IPS DF 4.7 (cell line): ENCODE results near the gene HMGXB4.
A peak's percentile ranks its signal among the peaks of the same experiment; 100 is the strongest.
"Not testable (repeated sequence)": the region's sequence is repeated elsewhere in the genome, so short reads cannot be mapped to it uniquely, and the experiment has no call there.

Source experiments
- DNase-seq: peaks from one replicate; pipeline ENCODE4 v3.0.0-alpha.2; 2013; ENCODE audit warnings: low spot score; ENCODE audit errors: extremely low read depth

HMGXB4 gene

GRCh38 chr22:35257321-35258190 is at the start of gene HMGXB4:
Gene HMGXB4 (plus strand): TSS chr22:35257493. CDS start chr22:35262391, 4,898 bp downstream.
- peak; percentile 64 for DNase-seq

DNA sequence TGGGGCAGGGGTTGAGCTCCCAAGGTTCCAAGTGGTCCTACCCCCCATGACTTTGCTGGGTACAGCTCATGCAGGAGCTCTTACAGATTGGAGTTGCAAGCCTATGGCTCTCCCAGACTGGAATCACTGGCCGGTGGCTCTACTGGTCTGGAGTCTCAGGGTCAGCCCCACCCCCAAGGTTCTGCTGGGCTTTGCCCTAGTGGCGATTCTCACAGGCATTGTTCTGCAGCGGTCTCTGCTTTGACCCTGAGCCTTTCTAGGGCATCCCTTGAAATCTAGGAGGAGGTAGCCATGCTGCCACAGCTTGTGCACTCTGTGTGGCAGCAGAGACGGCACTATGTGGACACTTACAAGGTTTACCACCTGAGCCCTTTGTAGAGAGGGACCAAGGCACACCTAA is 49.3 kb upstream of the HMGXB4 start:
- DNase-seq, result no peak

DNA sequence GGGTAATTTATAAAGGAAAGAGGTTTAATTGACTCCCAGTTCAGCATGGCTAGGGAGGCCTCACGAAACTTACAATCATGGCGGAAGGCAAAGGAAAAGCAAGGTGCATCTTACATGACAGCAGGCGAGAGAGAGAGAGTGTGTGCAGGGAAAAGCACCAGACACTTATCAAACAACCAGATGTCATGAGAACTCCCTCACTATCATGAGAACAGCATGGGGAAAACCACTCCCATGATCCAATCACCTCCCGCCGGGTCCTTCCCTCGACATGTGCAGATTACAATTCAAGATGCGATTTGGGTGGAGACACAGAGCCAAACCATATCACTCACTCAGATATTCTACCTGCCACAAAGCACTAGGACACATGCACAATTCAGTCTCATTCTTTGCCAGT is 48.1 kb upstream of the HMGXB4 start:
- no peak for DNase-seq

- DNase-seq, result no peak
Observed at GRCh38 chr22:35212009-35212408, 45.3 kb upstream of the HMGXB4 start.

DNA sequence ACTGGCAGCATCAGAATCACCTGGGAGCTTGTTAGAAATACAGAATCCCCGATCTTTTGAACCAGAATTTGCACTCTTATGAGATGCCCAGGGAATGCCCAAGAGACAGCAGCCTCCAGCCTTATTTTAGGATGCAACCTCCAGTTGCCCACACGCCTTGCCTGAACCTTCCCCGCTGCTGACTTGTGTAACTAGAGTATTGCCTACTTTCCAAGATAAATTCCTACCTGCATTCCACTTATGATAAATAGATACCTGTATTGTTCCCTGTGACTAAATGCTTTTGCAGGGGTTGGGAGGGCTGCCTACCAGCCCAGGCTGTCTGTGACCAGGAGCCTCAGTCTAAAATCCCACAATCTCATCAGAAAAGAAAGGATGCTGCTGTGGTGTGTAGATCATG is 44.3 kb upstream of the HMGXB4 start:
- no peak for DNase-seq

GRCh38 chr22:35214968-35215367 is 42.3 kb upstream of the HMGXB4 start:
- no peak for DNase-seq

GRCh38 chr22:35215993-35216392 is 41.3 kb upstream of the HMGXB4 start:
- no peak for DNase-seq

- DNase-seq, result no peak
Observed at GRCh38 chr22:35217527-35217926, 39.8 kb upstream of the HMGXB4 start.

GRCh38 chr22:35218079-35218478 is 39.2 kb upstream of the HMGXB4 start:
- DNase-seq, result no peak

DNA sequence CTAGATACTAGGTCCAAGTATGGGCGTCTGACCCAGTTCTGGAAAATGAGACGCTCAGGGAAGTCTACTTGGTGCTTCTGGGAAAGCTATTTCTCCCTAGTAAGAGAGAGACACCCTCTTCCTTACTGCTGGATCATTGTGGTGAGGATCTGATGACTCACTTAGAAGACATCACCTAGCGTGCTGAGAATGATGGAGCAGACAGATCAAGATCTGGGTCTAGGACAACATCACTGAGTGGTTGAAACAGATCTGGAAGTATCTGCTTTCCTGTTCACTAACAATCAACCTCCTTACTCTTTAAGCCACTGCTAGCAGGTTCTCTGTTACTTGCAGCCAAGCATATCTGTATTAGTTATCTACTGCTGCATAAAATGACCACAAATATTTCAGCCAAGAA is 38.3 kb upstream of the HMGXB4 start:
- DNase-seq, result no peak

- no peak for DNase-seq
Observed at GRCh38 chr22:35220221-35220620, 37.1 kb upstream of the HMGXB4 start.

DNA sequence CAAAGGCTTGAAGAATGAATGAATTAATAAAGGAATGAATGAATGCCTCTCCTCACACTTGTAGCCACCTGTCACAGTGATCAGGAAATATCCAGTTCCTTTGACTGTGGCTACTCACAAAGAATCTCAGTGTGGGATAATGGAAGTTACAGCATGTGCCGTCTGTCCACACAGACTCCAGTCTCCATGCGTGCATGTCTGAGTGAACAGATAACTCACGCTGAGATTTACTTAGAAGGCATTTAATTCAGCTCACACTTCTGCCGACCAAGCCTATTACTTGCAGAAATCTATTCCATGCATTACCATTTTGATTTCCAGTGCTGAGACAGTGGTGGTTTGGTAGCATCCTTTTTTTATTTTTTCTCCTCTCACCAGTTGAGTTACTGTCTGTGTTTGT is 32.3 kb upstream of the HMGXB4 start:
- DNase-seq, result no peak

GRCh38 chr22:35226958-35227647 is 30.2 kb upstream of the HMGXB4 start:
- DNase-seq, result no peak

GRCh38 chr22:35229865-35230264 is 27.4 kb upstream of the HMGXB4 start:
- DNase-seq, result no peak

- no peak for DNase-seq
Observed at GRCh38 chr22:35230417-35230816, 26.9 kb upstream of the HMGXB4 start.

GRCh38 chr22:35230839-35231584 is 26.3 kb upstream of the HMGXB4 start:
- no peak for DNase-seq

GRCh38 chr22:35231585-35232084 is 25.7 kb upstream of the HMGXB4 start:
- peak; percentile 68 for DNase-seq

DNA sequence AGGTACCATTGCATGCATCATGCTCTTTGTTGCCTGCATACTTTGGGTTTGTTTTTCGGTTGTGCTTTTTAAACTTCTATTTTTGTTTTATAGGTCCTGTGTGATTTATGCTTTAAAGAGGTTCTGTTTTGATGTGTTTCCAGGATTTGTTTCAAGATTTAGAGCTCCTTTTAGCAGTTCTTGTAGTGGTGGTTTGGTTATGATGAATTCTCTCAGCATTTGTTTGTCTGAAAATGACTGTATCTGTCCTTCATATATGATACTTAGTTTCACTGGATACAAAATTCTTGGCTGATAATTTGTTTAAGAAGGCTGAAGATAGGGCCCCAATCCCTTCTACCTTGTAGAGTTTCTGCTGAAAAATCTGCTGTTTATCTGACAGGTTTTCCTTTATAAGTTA is 18.5 kb upstream of the HMGXB4 start:
- not testable (repeated sequence) for DNase-seq

GRCh38 chr22:35244507-35244906 is 12.8 kb upstream of the HMGXB4 start:
- not testable (repeated sequence) for DNase-seq

- DNase-seq, result no peak
Observed at GRCh38 chr22:35250156-35250555, 7.1 kb upstream of the HMGXB4 start.

GRCh38 chr22:35253946-35254345 is 3.3 kb upstream of the HMGXB4 start:
- DNase-seq, result no peak

- no peak for DNase-seq
Observed at GRCh38 chr22:35257002-35257320, 332 bp upstream of the HMGXB4 start.
